GM12878 (cell line): Measurements from ENCODE around the gene VASH2. TPM values are rescaled to one million over a fixed set of nuclear protein-coding genes. Genes with fewer than 3 reads are reported as not detected.
"Not testable (repeated sequence)": the region's sequence is repeated elsewhere in the genome, so short reads cannot be mapped to it uniquely, and the experiment has no call there.

Source experiments
- ATAC-seq: fragments of 200-7000 bp; cut with Tn5 transposase; 3 replicates; pipeline ENCODE4 v1.9.1; 2020; ENCODE audit warnings: mild to moderate bottlenecking, moderate library complexity
- BruUV-seq: library from RNA; stranded (reverse); fragments of 400-500 nt; replicated peaks from 2 replicates; lab custom pipeline; 2021; lab: Mats Ljungman, UMichigan
- CTCF ChIA-PET: fragments of 300-600 bp; sonication (Branson Sonifier 250); formaldehyde crosslinking; extraction: SDS; loops from one replicate; lab custom pipeline; 2021; ENCODE audit warnings: inconsistent platforms; lab: Yijun Ruan, JAX
- POLR2A ChIA-PET: fragments of 350-600 bp; formaldehyde crosslinking; extraction: SDS; loops from one replicate; lab custom pipeline; 2021; ENCODE audit warnings: inconsistent platforms; lab: Charles Lee
- RAD21 ChIA-PET: fragments of 300-600 bp; sonication (Branson Sonifier 250); formaldehyde crosslinking; loops from one replicate; lab custom pipeline; 2023; ENCODE audit warnings: antibody characterized with exemption; ENCODE audit not compliant: unreplicated experiment; lab: Charles Lee
- SMC1A ChIA-PET: fragments of 300-600 bp; sonication (Branson Sonifier 250); formaldehyde crosslinking; loops from one replicate; lab custom pipeline; 2023; ENCODE audit not compliant: unreplicated experiment, uncharacterized antibody; lab: Charles Lee
- DNase-seq: peaks from one replicate; pipeline ENCODE4 v3.0.0-alpha.2; 2011; ENCODE audit warnings: low read depth, low spot score
- FAIRE-seq: peaks from 3 replicates; lab custom pipeline; 2011; peaks lifted over from hg19 to GRCh38; lab: Jason Lieb, UNC
- H2AFZ ChIP-seq: 2 replicates; pipeline ENCODE4 v1.6.0; 2011; ENCODE audit warnings: low read depth, low read length, control low read depth; ENCODE audit not compliant: control insufficient read depth
- H3K27ac ChIP-seq: 2 replicates; pipeline ENCODE4 v1.5.1; 2011; ENCODE audit warnings: control low read depth; ENCODE audit not compliant: control insufficient read depth, insufficient read depth
- H3K27me3 ChIP-seq, 2 experiments: replicated peaks in 1 of 2; 2 replicates each; pipeline versions ENCODE4 v1.6.0 to v1.6.1; 2011; ENCODE audit warnings: low read length in 1 of 2; ENCODE audit not compliant: control insufficient read depth in 2 of 2, insufficient read depth in 2 of 2
- H3K36me3 ChIP-seq, 2 experiments: 2 replicates each; pipeline ENCODE4 v1.5.1; 2011; ENCODE audit warnings: low read length in 1 of 2; ENCODE audit not compliant: control insufficient read depth in 2 of 2, insufficient read depth in 2 of 2
- H3K4me1 ChIP-seq: 2 replicates; pipeline ENCODE4 v1.6.1; 2011; ENCODE audit warnings: mild to moderate bottlenecking, low read length, moderate library complexity, mixed read lengths; ENCODE audit not compliant: control insufficient read depth, insufficient read depth
- H3K4me2 ChIP-seq: 2 replicates; pipeline ENCODE4 v1.6.0; 2011; ENCODE audit warnings: control low read depth; ENCODE audit not compliant: control insufficient read depth, insufficient read depth
- H3K4me3 ChIP-seq: fragments of 200-600 bp; sonication (generic); 2 replicates; pipeline ENCODE4 v1.5.1; 2016
- H3K79me2 ChIP-seq: 2 replicates; pipeline ENCODE4 v1.6.0; 2011; ENCODE audit warnings: low read length; ENCODE audit not compliant: control insufficient read depth, insufficient read depth
- H3K9ac ChIP-seq: 2 replicates; pipeline ENCODE4 v1.8.0; 2011; ENCODE audit warnings: low read length, control low read depth, mixed read lengths; ENCODE audit not compliant: control insufficient read depth, insufficient read depth
- H3K9me3 ChIP-seq: replicated peaks from 3 replicates; pipeline ENCODE4 v1.5.1; 2011; ENCODE audit warnings: mild to moderate bottlenecking, low read length; ENCODE audit not compliant: control insufficient read depth, insufficient read depth
- H4K20me1 ChIP-seq: 2 replicates; pipeline ENCODE4 v1.6.0; 2011; ENCODE audit not compliant: control insufficient read depth, insufficient read depth
- JUND ChIP-seq: IDR thresholded peaks from 2 replicates; pipeline ENCODE4 v1.6.1; 2012; ENCODE audit warnings: low read depth, mild to moderate bottlenecking, low read length, improper control_type of control experiment, moderate library complexity
- RBBP5 ChIP-seq: fragments of 200-600 bp; sonication (generic); conservative IDR thresholded peaks from 2 replicates; pipeline ENCODE4 v1.6.1; 2016
- USF2 ChIP-seq: IDR thresholded peaks from 2 replicates; pipeline ENCODE4 v1.6.1; 2011; ENCODE audit warnings: low read depth, low read length, improper control_type of control experiment, borderline replicate concordance
- WRNIP1 ChIP-seq: IDR thresholded peaks from 2 replicates; pipeline ENCODE4 v1.6.1; 2011; ENCODE audit warnings: low read depth, low read length, improper control_type of control experiment, borderline replicate concordance
- ZBTB40 ChIP-seq: fragments of 450-650 bp; IDR thresholded peaks from 2 replicates; pipeline ENCODE4 v1.6.1; 2016; ENCODE audit warnings: mild to moderate bottlenecking, moderate library complexity, borderline replicate concordance
- WGBS: methylation state at CpG from one replicate; pipeline ENCODE4 v1.1.6; 2016; ENCODE audit warnings: low lambda C conversion rate; ENCODE audit not compliant: insufficient replicate concordance, insufficient coverage; ENCODE audit errors: missing lambda C conversion rate; 5-methylcytosine and 5-hydroxymethylcytosine counted together
- in situ Hi-C: fragments of 300-500 bp; cut with MboI; formaldehyde crosslinking; loops from 9 replicates; pipeline ENCODE4 v1.14.3; 2018; ENCODE audit warnings: mixed read lengths
- intact Hi-C: fragments of 100-400 bp; cut with micrococcal nuclease; formaldehyde crosslinking; loops from one replicate; pipeline ENCODE4 v1.14.2; 2022; ENCODE audit not compliant: unreplicated experiment
- polyA plus RNA-seq, 11 experiments: library from polyadenylated mRNA; depleted of rRNA in 4 of 11; unstranded in 6 of 11; stranded (reverse) in 5 of 11; fragments of >200 nt; fragmentation: Nextera tagmentation in 4 of 11; fragmentation: Illumina TruSeq in 1 of 11; extraction: Ambion mirVana in 4 of 11; extraction: Trizol in 1 of 11; gene quantifications; 1 replicate in 1 of 11; 2 replicates in 10 of 11; pipeline versions ENCODE4 v1.2.1 to v1.2.3, GENCODE V29; 2011 to 2016; ENCODE audit warnings: inconsistent platforms in 2 of 11, missing spikeins in 2 of 11, low read depth in 1 of 11
- total RNA-seq, 4 experiments: library from RNA; depleted of rRNA in 3 of 4; stranded (reverse); fragments of >200 nt in 3 of 4; fragmentation: Illumina TruSeq in 1 of 4; extraction: Trizol in 1 of 4; gene quantifications; 2 replicates each; pipeline versions ENCODE4 v1.2.1 to v1.2.3, GENCODE V29; 2013 to 2021

Gene VASH2
- total and polyA plus RNA-seq, 10 of the 15 experiments (the other 5 are each of a cell fraction or from before 2014, with no cell fraction given), result 5.4 to 29.7 (median 21.7) TPM

- ChIA-PET RAD21 (interaction anchor here (0.9 to 2.0 kb wide), 4 partner anchors 21 to 325 kb away, joined by 3 to 6 read pairs (median 4); no protein-coding TSS in a partner anchor), POLR2A (no interaction called here), SMC1A (interaction anchor here (0.6 to 3.1 kb wide), 16 partner anchors 8 to 1034 kb away, joined by 3 to 8 read pairs (median 3); no protein-coding TSS in a partner anchor), CTCF (interaction anchor here (0.6 to 2.5 kb wide), 10 partner anchors 13 to 533 kb away, joined by 3 to 13 read pairs (median 4); no protein-coding TSS in a partner anchor)
- no peak for TF ChIP-seq JUND
- no peak for TF ChIP-seq USF2
- TF ChIP-seq RBBP5, result no peak
- no peak for TF ChIP-seq WRNIP1
- TF ChIP-seq ZBTB40, result no peak
- TF ChIP-seq, all 136 proteins: peak for 0
- FAIRE-seq, result no peak
- in situ Hi-C loops (no loop called here), intact Hi-C loops (no loop called here)
- TSS peak; percentile 11 for BruUV-seq
- DNase-seq, result no peak
- Histone ChIP-seq H3K4me2 (no peak overlapping the region), H3K4me3 (no peak overlapping the region), H2AFZ (no peak overlapping the region), H3K27ac (no peak overlapping the region), H3K9ac (no peak overlapping the region), H3K4me1 (peaks cover 4% of the 10 kb centered on the region; the same call in 1 of the 2 replicates), H4K20me1 (no peaks in the 10 kb centered on the region), H3K36me3 (peaks cover 3 to 6% of the 10 kb centered on the region in 2 experiments), H3K79me2 (no peaks in the 10 kb centered on the region), H3K9me3 (no peaks in the 10 kb centered on the region), H3K27me3 (no peaks in the 10 kb centered on the region)
- WGBS, result 4% methylated on average over 1 of the region's 1 CpG
- ATAC-seq, result no peak
Observed at GRCh38 chr1:212990276-212990675, 39.9 kb downstream of the VASH2 start.

- POLR2A ChIA-PET, result interaction anchor here (0.6 to 2.2 kb wide), 9 partner anchors 10 to 212 kb away, joined by 3 to 9 read pairs (median 4); no protein-coding TSS in a partner anchor
- H3K9ac ChIP-seq, H3K4me1 ChIP-seq, H3K4me2 ChIP-seq, H3K27me3 ChIP-seq, H4K20me1 ChIP-seq, H2AFZ ChIP-seq, BruUV-seq, ATAC-seq, FAIRE-seq, H3K9me3 ChIP-seq, in situ Hi-C loops, H3K79me2 ChIP-seq, DNase-seq, H3K27ac ChIP-seq, H3K4me3 ChIP-seq: not testable (repeated sequence)
- RAD21 ChIA-PET, result interaction anchor here (1.2 to 5.6 kb wide), 22 partner anchors 8 to 538 kb away, joined by 3 to 60 read pairs (median 6); partner anchors contain the start of genes FLVCR1, NSL1 and TATDN3
- peaks cover 0 to 11% of the 10 kb centered on the region in 2 experiments; a peak in 3 of 4 replicates for H3K36me3 ChIP-seq
- SMC1A ChIA-PET, result interaction anchor here (1.0 to 5.2 kb wide), 43 partner anchors 9 to 536 kb away, joined by 3 to 73 read pairs (median 7); partner anchors contain the start of gene FLVCR1
- WGBS, result 92% methylated on average over 8 of the region's 8 CpGs
- CTCF ChIA-PET, result interaction anchor here (0.6 to 5.6 kb wide), 44 partner anchors 8 to 536 kb away, joined by 3 to 105 read pairs (median 7); partner anchors contain the start of gene VASH2
- intact Hi-C loops, result loop anchor here (2.0 kb wide), 1 partner anchor 203 kb away; the partner anchor contains the start of genes NSL1 and TATDN3
Observed at GRCh38 chr1:212993960-212994359, 43.6 kb downstream of the VASH2 start.
